PC-9 (cell line): Measurements from ENCODE around the gene MAN2A2.

Source experiments
- CTCF ChIP-seq: fragments of 200-600 bp; sonication (generic); conservative IDR thresholded peaks from 2 replicates; pipeline ENCODE4 v1.6.1; 2017; ENCODE audit warnings: mixed run types, antibody characterized with exemption, mild to moderate bottlenecking, moderate library complexity
- EZH2 ChIP-seq: fragments of 200-600 bp; sonication (generic); IDR thresholded peaks from 2 replicates; pipeline ENCODE4 v1.8.0; 2017; ENCODE audit warnings: antibody characterized with exemption, low read depth

DNA sequence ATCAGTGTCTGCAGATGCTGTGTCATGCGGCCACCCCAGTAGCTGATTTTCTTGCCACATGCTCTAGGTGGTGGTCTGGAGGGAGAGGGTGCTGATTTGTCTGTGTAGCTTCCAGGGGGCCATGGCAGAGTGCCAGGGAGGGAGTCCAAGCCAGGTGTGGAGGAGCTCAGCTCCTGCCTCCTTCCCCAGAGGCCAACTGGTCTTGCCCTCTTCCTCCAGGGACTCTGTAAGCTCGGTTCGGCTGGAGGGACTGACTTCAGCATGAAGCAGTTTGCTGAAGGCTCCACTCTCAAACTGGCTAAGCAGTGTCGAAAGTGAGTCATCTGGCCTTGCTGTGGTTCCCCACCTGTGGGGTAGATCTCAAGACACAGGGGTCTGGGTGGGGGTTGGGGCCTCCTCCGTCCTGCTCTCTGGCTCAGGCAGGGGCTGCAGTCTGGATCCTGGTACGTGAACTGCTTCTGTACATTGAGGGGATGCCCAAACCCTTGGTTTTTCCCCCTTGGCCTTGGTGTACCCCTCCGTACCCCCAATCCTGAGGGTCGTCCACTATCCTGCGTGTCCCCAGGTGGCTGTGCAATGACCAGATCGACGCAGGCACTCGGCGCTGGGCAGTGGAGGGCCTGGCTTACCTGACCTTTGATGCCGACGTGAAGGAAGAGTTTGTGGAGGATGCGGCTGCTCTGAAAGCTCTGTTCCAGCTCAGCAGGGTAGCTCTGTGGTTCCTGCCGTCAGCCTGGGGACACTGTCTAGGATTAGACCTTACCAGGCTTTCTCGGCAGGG, 44.7 kb downstream of the MAN2A2 start:
- TF ChIP-seq CTCF (no peak), EZH2 (no peak)
